Peyer's patch (tissue), 4 donors: ENCODE results near the gene KRTAP3-2.

Source experiments
- CTCF ChIP-seq, 6 experiments: fragments of 450-650 bp in 4 of 6; fragments of 200-600 bp in 2 of 6; sonication (generic) in 1 of 6; IDR thresholded peaks; one replicate each; pipeline ENCODE4 v1.5.1; 2017 to 2019; ENCODE audit warnings: antibody characterized with exemption in 6 of 6, mild to moderate bottlenecking in 3 of 6, moderate library complexity in 1 of 6
- POLR2A ChIP-seq, 2 donors: fragments of 450-650 bp; IDR thresholded peaks; one replicate each; pipeline ENCODE4 v1.5.1; 2017; ENCODE audit warnings: antibody characterized with exemption in 2 of 2, mild to moderate bottlenecking in 2 of 2, moderate library complexity in 2 of 2

GRCh38 chr17:40952154-40952553 lies 47.6 kb downstream of the KRTAP3-2 start:
- no peak for TF ChIP-seq CTCF (IDR thresholded peaks at IDR 0.05)
- no peak for TF ChIP-seq POLR2A (IDR thresholded peaks at IDR 0.05)
